Stomach smooth muscle (tissue), 2 donors: Measurements from ENCODE around the gene FLII.

Source experiments
- H3K27ac ChIP-seq: one replicate; pipeline ENCODE4 v1.7.0; 2013; ENCODE audit warnings: mild to moderate bottlenecking, low read length, inconsistent platforms
- H3K27me3 ChIP-seq, 2 donors: one replicate each; pipeline ENCODE4 v1.7.0; 2013; ENCODE audit warnings: low read length in 2 of 2; ENCODE audit not compliant: insufficient read depth in 2 of 2, control insufficient read depth in 1 of 2
- H3K36me3 ChIP-seq, 2 donors: one replicate each; pipeline ENCODE4 v1.7.0; 2013; ENCODE audit warnings: low read length in 2 of 2; ENCODE audit not compliant: control insufficient read depth in 2 of 2, insufficient read depth in 2 of 2
- H3K4me1 ChIP-seq: one replicate; pipeline ENCODE4 v1.7.0; 2013; ENCODE audit warnings: low read length; ENCODE audit not compliant: control insufficient read depth, insufficient read depth
- H3K4me3 ChIP-seq, 2 donors: one replicate each; pipeline ENCODE4 v1.7.0; 2013; ENCODE audit warnings: low read length in 2 of 2
- H3K9ac ChIP-seq, 2 donors: one replicate each; pipeline ENCODE4 v1.7.0; 2013; ENCODE audit warnings: low read length in 2 of 2, mild to moderate bottlenecking in 1 of 2
- H3K9me3 ChIP-seq, 2 donors: one replicate each; pipeline ENCODE4 v1.7.0; 2013; ENCODE audit warnings: low read length in 2 of 2; ENCODE audit not compliant: control insufficient read depth in 2 of 2
- donor health status: healthy.
- donor health status: Pancreatic carcinoma.

FLII gene

GRCh38 chr17:18252160-18252559 is 6.4 kb downstream of the FLII start:
- Histone ChIP-seq H3K9me3 (no peaks in the 10 kb centered on the region), H3K9ac (no peak overlapping the region), H3K4me1 (peaks cover 23% of the 10 kb centered on the region), H3K27me3 (no peaks in the 10 kb centered on the region), H3K36me3 (peaks cover 61 to 63% of the 10 kb centered on the region in 2 donors), H3K4me3 (no peak overlapping the region), H3K27ac (no peak overlapping the region)

GRCh38 chr17:18251204-18251603 is 7.3 kb downstream of the FLII start:
- Histone ChIP-seq H3K27me3 (no peaks in the 10 kb centered on the region), H3K27ac (no peak overlapping the region), H3K36me3 (peaks cover 64 to 68% of the 10 kb centered on the region in 2 donors), H3K9ac (no peak overlapping the region), H3K4me1 (peaks cover 15% of the 10 kb centered on the region), H3K4me3 (no peak overlapping the region), H3K9me3 (no peaks in the 10 kb centered on the region)

- no peaks in the 10 kb centered on the region for H3K27me3 ChIP-seq
- peaks cover 64 to 69% of the 10 kb centered on the region in 2 donors for H3K36me3 ChIP-seq
- H3K27ac ChIP-seq, result no peak overlapping the region
- H3K4me1 ChIP-seq, result peaks cover 15% of the 10 kb centered on the region
- no peak overlapping the region for H3K9ac ChIP-seq
- no peak overlapping the region for H3K4me3 ChIP-seq
- H3K9me3 ChIP-seq, result no peaks in the 10 kb centered on the region
These were observed 7.8 kb downstream of the FLII start for GRCh38 chr17:18250708-18251107.

- H3K27ac ChIP-seq, result no peak overlapping the region
- peaks cover 64 to 69% of the 10 kb centered on the region in 2 donors for H3K36me3 ChIP-seq
- H3K4me1 ChIP-seq, result peaks cover 15% of the 10 kb centered on the region
- no peak overlapping the region for H3K9ac ChIP-seq
- H3K27me3 ChIP-seq, result no peaks in the 10 kb centered on the region
- no peaks in the 10 kb centered on the region for H3K9me3 ChIP-seq
- no peak overlapping the region for H3K4me3 ChIP-seq
These were observed 8.3 kb downstream of the FLII start for GRCh38 chr17:18250259-18250658.

GRCh38 chr17:18248811-18249210 is 9.7 kb downstream of the FLII start:
- Histone ChIP-seq H3K27me3 (no peaks in the 10 kb centered on the region), H3K4me1 (peaks cover 15% of the 10 kb centered on the region), H3K36me3 (peaks cover 55 to 62% of the 10 kb centered on the region in 2 donors), H3K9ac (no peak overlapping the region), H3K4me3 (no peak overlapping the region), H3K27ac (no peak overlapping the region), H3K9me3 (no peaks in the 10 kb centered on the region)

- H3K27ac ChIP-seq, result no peak overlapping the region
- no peaks in the 10 kb centered on the region for H3K27me3 ChIP-seq
- peaks cover 53 to 62% of the 10 kb centered on the region in 2 donors for H3K36me3 ChIP-seq
- H3K4me3 ChIP-seq, result no peak overlapping the region
- no peaks in the 10 kb centered on the region for H3K9me3 ChIP-seq
- H3K9ac ChIP-seq, result no peak overlapping the region
- H3K4me1 ChIP-seq, result peaks cover 15% of the 10 kb centered on the region
These were observed 10.2 kb downstream of the FLII start for GRCh38 chr17:18248300-18248731.

- Histone ChIP-seq H3K9me3 (no peaks in the 10 kb centered on the region), H3K4me1 (peaks cover 15% of the 10 kb centered on the region), H3K27me3 (no peaks in the 10 kb centered on the region), H3K4me3 (no peak overlapping the region), H3K9ac (no peak overlapping the region), H3K36me3 (peaks cover 48 to 60% of the 10 kb centered on the region in 2 donors), H3K27ac (no peak overlapping the region)
These were observed 10.9 kb downstream of the FLII start for GRCh38 chr17:18247613-18248001.

GRCh38 chr17:18246880-18247612 is 11.5 kb downstream of the FLII start:
- no peak overlapping the region for H3K27ac ChIP-seq
- H3K4me3 ChIP-seq, result no peak overlapping the region
- no peaks in the 10 kb centered on the region for H3K9me3 ChIP-seq
- H3K27me3 ChIP-seq, result no peaks in the 10 kb centered on the region
- no peak overlapping the region for H3K9ac ChIP-seq
- peaks cover 43 to 55% of the 10 kb centered on the region in 2 donors for H3K36me3 ChIP-seq
- peaks cover 15% of the 10 kb centered on the region for H3K4me1 ChIP-seq

- H3K9me3 ChIP-seq, result no peaks in the 10 kb centered on the region
- peaks cover 15% of the 10 kb centered on the region for H3K4me1 ChIP-seq
- H3K27me3 ChIP-seq, result no peaks in the 10 kb centered on the region
- H3K9ac ChIP-seq, result no peak overlapping the region
- H3K36me3 ChIP-seq, result peaks cover 39 to 49% of the 10 kb centered on the region in 2 donors
- H3K4me3 ChIP-seq, result no peak overlapping the region
- H3K27ac ChIP-seq, result no peak overlapping the region
These were observed 12.3 kb downstream of the FLII start for GRCh38 chr17:18246109-18246725.

- Histone ChIP-seq H3K4me3 (no peak overlapping the region), H3K9ac (no peak overlapping the region), H3K4me1 (peaks cover 15% of the 10 kb centered on the region), H3K36me3 (peaks cover 32 to 40% of the 10 kb centered on the region in 2 donors), H3K9me3 (no peaks in the 10 kb centered on the region), H3K27me3 (no peaks in the 10 kb centered on the region), H3K27ac (no peak overlapping the region)
These were observed 13.3 kb downstream of the FLII start for GRCh38 chr17:18245038-18245776.
